CD14-positive monocyte (primary cell): Measurements from ENCODE around the gene PSMB8. TPM values are rescaled to one million over a fixed set of nuclear protein-coding genes. Genes with fewer than 3 reads are reported as not detected.

Experiments used
- DNase-seq, 3 donors: peaks; one replicate each; pipeline ENCODE4 v3.0.0-alpha.2; 2011 to 2022
- H2AFZ ChIP-seq: 2 replicates; pipeline ENCODE4 v1.6.0; 2012; ENCODE audit warnings: mild to moderate bottlenecking, low read depth, low read length, inconsistent platforms; ENCODE audit not compliant: insufficient read depth, poor library complexity, severe bottlenecking
- H3K27ac ChIP-seq, 2 donors: 1 replicate in 1 of 2; 2 replicates in 1 of 2; pipeline ENCODE4 v1.5.1; 2012 to 2013; ENCODE audit warnings: low read length in 2 of 2, control low read depth in 1 of 2, inconsistent platforms in 1 of 2, low read depth in 1 of 2, mild to moderate bottlenecking in 1 of 2
- H3K27me3 ChIP-seq, 2 donors: one replicate each; pipeline versions ENCODE4 v1.6.0 to v1.6.1; 2011 to 2013; ENCODE audit warnings: low read length in 2 of 2; ENCODE audit not compliant: control insufficient read depth in 2 of 2, insufficient read depth in 2 of 2
- H3K36me3 ChIP-seq, 2 donors: replicated peaks in 1 of 2; 1 replicate in 1 of 2; 2 replicates in 1 of 2; pipeline versions ENCODE4 v1.5.1 to v1.6.1; 2012 to 2013; ENCODE audit warnings: low read length in 2 of 2, control low read depth in 1 of 2, inconsistent platforms in 1 of 2, mild to moderate bottlenecking in 1 of 2; ENCODE audit not compliant: insufficient read depth in 2 of 2, control insufficient read depth in 1 of 2
- H3K4me1 ChIP-seq, 2 donors: 1 replicate in 1 of 2; 2 replicates in 1 of 2; pipeline versions ENCODE4 v1.5.1 to v1.6.1; 2012 to 2013; ENCODE audit warnings: low read length in 2 of 2, control low read depth in 1 of 2, inconsistent platforms in 1 of 2, mild to moderate bottlenecking in 1 of 2, moderate library complexity in 1 of 2; ENCODE audit not compliant: insufficient read depth in 2 of 2, control insufficient read depth in 1 of 2
- H3K4me2 ChIP-seq: replicated peaks from 2 replicates; pipeline ENCODE3; 2012; ENCODE audit warnings: low read length, moderate library complexity, mild to moderate bottlenecking; ENCODE audit not compliant: poor library complexity, severe bottlenecking; ENCODE audit errors: extremely low read depth
- H3K4me3 ChIP-seq, 3 experiments: fragments of 200-600 bp in 1 of 3; sonication (generic) in 1 of 3; replicated peaks in 1 of 3; 1 replicate in 2 of 3; 2 replicates in 1 of 3; pipeline ENCODE4 v1.5.1; 2011 to 2013; ENCODE audit warnings: low read length in 3 of 3, mild to moderate bottlenecking in 3 of 3, control low read depth in 2 of 3, low read depth in 2 of 3, inconsistent platforms in 1 of 3, moderate library complexity in 1 of 3
- H3K79me2 ChIP-seq: 2 replicates; pipeline ENCODE4 v1.6.0; 2012; ENCODE audit warnings: mild to moderate bottlenecking, control low read depth, inconsistent platforms, low read length, moderate library complexity; ENCODE audit not compliant: insufficient read depth
- H3K9ac ChIP-seq: 2 replicates; pipeline ENCODE4 v1.6.0; 2017; ENCODE audit warnings: low read length, mild to moderate bottlenecking; ENCODE audit not compliant: insufficient read depth, poor library complexity, severe bottlenecking
- H3K9me3 ChIP-seq, 2 donors: replicated peaks in 1 of 2; 1 replicate in 1 of 2; 2 replicates in 1 of 2; pipeline versions ENCODE4 v1.5.1 to v1.6.1; 2012 to 2013; ENCODE audit warnings: low read length in 2 of 2, control low read depth in 1 of 2; ENCODE audit not compliant: control insufficient read depth in 1 of 2, insufficient read depth in 1 of 2
- H4K20me1 ChIP-seq: 2 replicates; pipeline ENCODE4 v1.6.0; 2012; ENCODE audit warnings: mild to moderate bottlenecking, low read length, control low read depth, moderate library complexity; ENCODE audit not compliant: insufficient read depth
- H3K27ac Mint-ChIP-seq, 7 donors: one replicate each; pipeline ENCODE4 v1.8.0; 2020; ENCODE audit warnings: mild to moderate bottlenecking in 7 of 7, mixed read lengths in 7 of 7, moderate library complexity in 6 of 7, inconsistent platforms in 2 of 7
- H3K27me3 Mint-ChIP-seq, 3 donors: one replicate each; pipeline ENCODE4 v1.8.0; 2021 to 2022; ENCODE audit warnings: low read depth in 3 of 3, mild to moderate bottlenecking in 3 of 3, mixed read lengths in 3 of 3, moderate library complexity in 3 of 3, inconsistent platforms in 1 of 3
- H3K36me3 Mint-ChIP-seq, 2 donors: one replicate each; pipeline ENCODE4 v1.8.0; 2020; ENCODE audit warnings: mixed read lengths in 2 of 2, inconsistent platforms in 1 of 2, mild to moderate bottlenecking in 1 of 2
- H3K4me1 Mint-ChIP-seq: one replicate; pipeline ENCODE4 v1.8.0; 2020; ENCODE audit warnings: mild to moderate bottlenecking, mixed read lengths
- H3K4me3 Mint-ChIP-seq, 2 donors: one replicate each; pipeline ENCODE4 v1.8.0; 2020; ENCODE audit warnings: mild to moderate bottlenecking in 2 of 2, mixed read lengths in 2 of 2, moderate library complexity in 1 of 2
- H3K9me3 Mint-ChIP-seq, 7 donors: one replicate each; pipeline ENCODE4 v1.8.0; 2020 to 2022; ENCODE audit warnings: mixed read lengths in 7 of 7, mild to moderate bottlenecking in 6 of 7, moderate library complexity in 6 of 7, inconsistent platforms in 2 of 7
- CTCF ChIP-seq: fragments of 200-600 bp; IDR thresholded peaks from one replicate; pipeline ENCODE4 v1.8.0; 2022; ENCODE audit warnings: antibody characterized with exemption, mild to moderate bottlenecking
- WGBS: methylation state at CpG from one replicate; pipeline ENCODE4 v1.1.5; 2013; ENCODE audit warnings: missing lambda C conversion rate; ENCODE audit not compliant: insufficient coverage; 5-methylcytosine and 5-hydroxymethylcytosine counted together
- intact Hi-C, 2 donors: fragments of 100-400 bp; cut with micrococcal nuclease; formaldehyde crosslinking; loops; one replicate each; pipeline versions ENCODE4 v1.15.0 to v1.15.1; 2023
- polyA plus RNA-seq, 3 donors: library from polyadenylated mRNA; depleted of rRNA in 1 of 3; unstranded in 2 of 3; stranded (reverse) in 1 of 3; fragments of 300-500 nt in 2 of 3; fragments of >200 nt in 1 of 3; fragmentation: Illumina TruSeq in 2 of 3; gene quantifications; 1 replicate in 2 of 3; 2 replicates in 1 of 3; pipeline ENCODE4 v1.2.3, GENCODE V29; 2012 to 2021

Gene PSMB8
- polyA plus RNA-seq, 3 donors = 164 to 534 (median 487) TPM

- Histone ChIP-seq H3K79me2 (no peaks in the 10 kb centered on the region), H3K9me3 (no peaks in the 10 kb centered on the region), H3K27ac (no peak overlapping the region), H3K27me3 (no peaks in the 10 kb centered on the region), H3K9ac (no peak overlapping the region), H3K4me2 (no peak overlapping the region), H4K20me1 (peaks cover 13% of the 10 kb centered on the region), H3K36me3 (peaks cover 74 to 91% of the 10 kb centered on the region in 2 donors), H2AFZ (no peak overlapping the region), H3K4me1 (no peaks in the 10 kb centered on the region), H3K4me3 (no peak overlapping the region)
- no peaks in the 10 kb centered on the region for H3K27me3 Mint-ChIP-seq
- intact Hi-C loops = no loop called here
- H3K27ac Mint-ChIP-seq = peak overlapping the region in 1 of 7 donors; percentile 3
- H3K9me3 Mint-ChIP-seq = no peaks in the 10 kb centered on the region
- H3K36me3 Mint-ChIP-seq = peaks cover 83 to 84% of the 10 kb centered on the region in 2 donors
- peaks cover 6% of the 10 kb centered on the region for H3K4me1 Mint-ChIP-seq
- WGBS = 100% methylated on average over 3 of the region's 5 CpGs
- no peak for DNase-seq
- H3K4me3 Mint-ChIP-seq = no peak overlapping the region
- no peak for TF ChIP-seq CTCF
Observed at GRCh38 chr6:32830017-32830416, 13.8 kb downstream of the PSMB8 start.

- Histone ChIP-seq H3K4me1 (no peaks in the 10 kb centered on the region), H3K79me2 (no peaks in the 10 kb centered on the region), H3K36me3 (peaks cover 69 to 85% of the 10 kb centered on the region in 2 donors), H4K20me1 (peaks cover 12% of the 10 kb centered on the region), H3K9me3 (no peaks in the 10 kb centered on the region), H3K4me3 (no peak overlapping the region), H3K27me3 (no peaks in the 10 kb centered on the region), H3K27ac (no peak overlapping the region), H2AFZ (no peak overlapping the region), H3K4me2 (no peak overlapping the region), H3K9ac (no peak overlapping the region)
- Mint-ChIP-seq H3K36me3 (peaks cover 78 to 79% of the 10 kb centered on the region in 2 donors), H3K4me3 (no peak overlapping the region), H3K4me1 (peaks cover 5% of the 10 kb centered on the region), H3K27me3 (no peaks in the 10 kb centered on the region), H3K9me3 (no peaks in the 10 kb centered on the region), H3K27ac (peak overlapping the region in 2 of 7 donors; percentile 21 to 39)
- DNase-seq = no peak
- no peak for TF ChIP-seq CTCF
- 84% methylated on average over 7 of the region's 7 CpGs for WGBS
- intact Hi-C loops = no loop called here
Observed at GRCh38 chr6:32829495-32829894, 14.4 kb downstream of the PSMB8 start.
